ENCODE results near the gene ZSCAN31.

GRCh38 chr6:28282926-28283325 is 53.0 kb downstream of the ZSCAN31 start:
- TF ChIP-seq CTCF (IDR thresholded peaks at IDR 0.05) (no peak), POLR2A (IDR thresholded peaks at IDR 0.05) (no peak), POLR2AphosphoS5 (IDR thresholded peaks at IDR 0.05) (no peak)
